Stimulated activated naive CD8-positive, alpha-beta T cell treated with anti-CD3 and anti-CD28 coated beads, Interleukin-15, Interleukin-2, amounts not matched to agents 100 ng/mL and 50 ng/mL, for 24 hours (primary cell): ENCODE measurements around the gene CCNE1.
A peak's percentile ranks its signal among the peaks of the same experiment; 100 is the strongest.

Experiments used
- H3K27ac Mint-ChIP-seq: one replicate; pipeline ENCODE4 v1.8.0; 2021; ENCODE audit warnings: mild to moderate bottlenecking, mixed read lengths
- H3K27me3 Mint-ChIP-seq: one replicate; pipeline ENCODE4 v1.8.0; 2021; ENCODE audit warnings: mixed read lengths
- H3K36me3 Mint-ChIP-seq: one replicate; pipeline ENCODE4 v1.8.0; 2021; ENCODE audit warnings: low read depth, mixed read lengths
- H3K4me1 Mint-ChIP-seq: one replicate; pipeline ENCODE4 v1.8.0; 2021; ENCODE audit warnings: low read depth, mixed read lengths
- H3K4me3 Mint-ChIP-seq: one replicate; pipeline ENCODE4 v1.8.0; 2021; ENCODE audit warnings: mild to moderate bottlenecking, mixed read lengths
- H3K9me3 Mint-ChIP-seq: one replicate; pipeline ENCODE4 v1.8.0; 2021; ENCODE audit warnings: mixed read lengths

CCNE1 gene

DNA sequence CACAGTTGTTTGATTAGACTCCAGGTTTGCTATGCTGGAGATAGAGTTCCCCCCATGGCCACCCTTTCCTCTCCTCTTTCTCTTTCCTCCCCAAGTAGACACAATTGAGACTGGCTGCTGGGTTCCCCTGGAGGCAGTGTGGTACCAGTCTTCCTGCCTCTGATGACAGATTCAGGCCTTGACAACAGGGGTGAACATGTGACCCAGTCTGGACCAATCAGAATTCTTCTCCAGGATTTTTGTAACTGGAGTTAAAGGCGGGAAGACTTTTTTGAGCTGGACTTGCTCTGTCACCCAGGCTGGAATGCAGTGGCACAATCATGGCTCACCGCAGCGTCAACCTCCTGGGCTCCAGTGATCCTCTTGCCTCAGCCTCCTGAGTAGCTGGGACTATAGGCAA, 48.7 kb downstream of the CCNE1 start:
- Mint-ChIP-seq H3K4me1 (no peaks in the 10 kb centered on the region), H3K27me3 (peaks cover 13% of the 10 kb centered on the region), H3K9me3 (no peaks in the 10 kb centered on the region), H3K4me3 (no peak overlapping the region), H3K27ac (no peak overlapping the region), H3K36me3 (no peaks in the 10 kb centered on the region)

DNA sequence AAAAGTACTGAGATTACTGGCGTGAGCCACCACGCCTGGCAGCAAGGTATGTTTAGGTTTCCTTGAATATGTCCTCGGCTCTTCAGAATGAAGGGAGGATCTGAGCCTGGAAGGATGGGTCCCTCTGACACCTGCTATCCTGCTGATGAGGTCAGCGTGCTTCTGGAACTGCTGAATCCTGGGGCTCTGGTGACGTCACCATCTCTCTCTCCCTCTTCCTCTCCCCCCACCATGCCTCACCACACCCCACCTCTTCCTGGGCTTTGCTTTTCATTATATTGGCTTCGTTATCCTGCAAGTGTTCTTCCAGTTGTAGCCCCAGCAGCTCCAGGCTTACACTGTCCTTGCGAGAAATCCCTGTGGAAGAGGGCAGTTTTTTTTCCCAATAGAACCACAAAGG, 49.8 kb downstream of the CCNE1 start:
- Mint-ChIP-seq H3K4me3 (no peak overlapping the region), H3K27ac (no peak overlapping the region), H3K27me3 (peaks cover 13% of the 10 kb centered on the region), H3K9me3 (peaks cover 5% of the 10 kb centered on the region), H3K4me1 (no peaks in the 10 kb centered on the region), H3K36me3 (no peaks in the 10 kb centered on the region)

DNA sequence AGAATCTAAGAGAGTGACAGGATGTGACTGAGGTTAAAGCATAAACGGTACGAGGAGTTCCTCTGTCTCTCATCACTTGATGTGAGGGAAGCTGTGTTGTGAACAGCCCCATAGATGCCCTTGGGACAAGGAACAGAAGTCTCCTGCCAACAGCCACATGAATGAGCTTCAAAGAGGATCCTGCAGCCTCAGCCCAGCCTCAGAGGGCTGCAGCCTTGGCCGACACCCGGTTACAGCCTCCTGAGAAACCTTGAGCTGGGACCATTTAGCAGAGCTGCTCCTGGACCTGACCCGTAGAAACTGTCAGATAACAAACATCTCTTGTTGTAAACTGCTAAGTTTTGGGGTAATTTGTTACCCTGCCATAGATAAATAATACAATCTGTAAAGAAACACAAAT, 54.2 kb downstream of the CCNE1 start:
- H3K27me3 Mint-ChIP-seq, result peaks cover 13% of the 10 kb centered on the region
- H3K9me3 Mint-ChIP-seq, result peaks cover 12% of the 10 kb centered on the region
- H3K36me3 Mint-ChIP-seq, result no peaks in the 10 kb centered on the region
- no peak overlapping the region for H3K27ac Mint-ChIP-seq
- no peaks in the 10 kb centered on the region for H3K4me1 Mint-ChIP-seq
- no peak overlapping the region for H3K4me3 Mint-ChIP-seq

DNA sequence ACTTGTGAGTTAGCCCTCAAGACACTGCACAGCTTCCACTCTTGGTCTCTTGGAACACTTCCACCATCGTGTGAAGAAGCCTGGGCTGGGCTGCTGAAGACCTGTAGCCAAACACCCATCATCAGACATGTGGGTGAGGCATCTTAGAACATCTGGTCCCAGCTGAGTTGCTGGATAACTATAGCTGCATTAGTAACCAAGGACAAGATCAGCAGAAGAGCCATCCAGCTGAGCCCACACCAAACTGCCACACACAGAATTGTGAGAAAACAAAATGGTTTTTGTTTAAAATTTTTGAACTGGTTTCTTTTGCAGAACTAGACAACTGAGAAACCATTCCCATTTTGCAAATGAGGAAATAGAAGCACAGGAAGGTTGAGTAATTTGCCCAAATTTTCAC, 56.2 kb downstream of the CCNE1 start:
- no peak overlapping the region for H3K4me3 Mint-ChIP-seq
- peaks cover 12% of the 10 kb centered on the region for H3K9me3 Mint-ChIP-seq
- no peaks in the 10 kb centered on the region for H3K36me3 Mint-ChIP-seq
- peaks cover 6% of the 10 kb centered on the region for H3K4me1 Mint-ChIP-seq
- H3K27ac Mint-ChIP-seq, result no peak overlapping the region
- peaks cover 18% of the 10 kb centered on the region for H3K27me3 Mint-ChIP-seq

DNA sequence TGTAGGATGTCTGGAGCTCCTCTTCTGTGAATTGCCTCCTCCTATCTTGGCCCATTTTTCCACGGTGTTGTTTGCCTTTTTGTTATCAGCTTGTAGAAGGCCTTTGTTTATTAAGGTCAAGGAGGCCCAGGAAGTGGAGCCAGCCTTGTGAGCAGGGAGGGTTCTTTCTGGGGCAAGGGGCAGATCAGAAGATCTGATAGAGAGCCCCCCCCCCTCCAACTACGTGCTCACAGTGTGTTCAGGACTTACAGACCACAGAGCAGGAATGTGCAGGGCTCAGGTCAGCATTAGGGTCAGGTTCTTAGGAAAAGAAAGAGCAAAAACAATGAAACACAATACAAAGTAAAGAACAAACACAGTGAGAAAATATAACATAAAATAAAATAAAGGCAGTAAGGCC, 59.4 kb downstream of the CCNE1 start:
- Mint-ChIP-seq H3K36me3 (no peaks in the 10 kb centered on the region), H3K27ac (no peak overlapping the region), H3K4me3 (no peak overlapping the region), H3K4me1 (peaks cover 8% of the 10 kb centered on the region), H3K27me3 (peaks cover 18% of the 10 kb centered on the region), H3K9me3 (peaks cover 11% of the 10 kb centered on the region)

DNA sequence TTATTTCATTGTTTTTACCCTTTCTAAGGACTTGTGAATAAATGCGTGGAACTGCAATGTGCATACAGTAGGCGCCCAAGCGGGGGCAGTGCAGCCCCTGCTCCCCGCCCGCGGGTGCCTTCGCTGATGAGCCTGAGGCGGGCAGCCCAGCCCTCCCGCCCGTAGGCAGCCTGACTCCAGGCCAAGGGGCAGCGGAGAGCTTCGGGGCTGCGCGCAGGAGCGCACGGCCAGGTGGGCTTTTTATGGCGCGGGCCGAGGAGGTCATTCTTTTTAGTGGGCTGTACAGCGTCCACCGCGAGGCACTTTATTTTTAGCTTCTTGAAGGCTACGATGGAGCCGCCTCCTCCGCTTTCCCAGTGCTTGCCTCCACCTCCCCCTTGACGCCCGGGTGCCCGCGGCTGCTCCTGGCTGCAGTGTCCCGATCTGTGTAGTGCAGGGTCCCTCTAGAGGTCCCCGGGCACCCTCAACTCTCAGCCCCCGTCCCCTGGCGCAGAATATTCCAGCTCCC, 60.5 kb downstream of the CCNE1 start:
- no peak overlapping the region for H3K27ac Mint-ChIP-seq
- H3K4me3 Mint-ChIP-seq, result no peak overlapping the region
- H3K36me3 Mint-ChIP-seq, result no peaks in the 10 kb centered on the region
- H3K4me1 Mint-ChIP-seq, result peaks cover 8% of the 10 kb centered on the region
- H3K9me3 Mint-ChIP-seq, result peaks cover 5% of the 10 kb centered on the region
- H3K27me3 Mint-ChIP-seq, result peaks cover 21% of the 10 kb centered on the region

DNA sequence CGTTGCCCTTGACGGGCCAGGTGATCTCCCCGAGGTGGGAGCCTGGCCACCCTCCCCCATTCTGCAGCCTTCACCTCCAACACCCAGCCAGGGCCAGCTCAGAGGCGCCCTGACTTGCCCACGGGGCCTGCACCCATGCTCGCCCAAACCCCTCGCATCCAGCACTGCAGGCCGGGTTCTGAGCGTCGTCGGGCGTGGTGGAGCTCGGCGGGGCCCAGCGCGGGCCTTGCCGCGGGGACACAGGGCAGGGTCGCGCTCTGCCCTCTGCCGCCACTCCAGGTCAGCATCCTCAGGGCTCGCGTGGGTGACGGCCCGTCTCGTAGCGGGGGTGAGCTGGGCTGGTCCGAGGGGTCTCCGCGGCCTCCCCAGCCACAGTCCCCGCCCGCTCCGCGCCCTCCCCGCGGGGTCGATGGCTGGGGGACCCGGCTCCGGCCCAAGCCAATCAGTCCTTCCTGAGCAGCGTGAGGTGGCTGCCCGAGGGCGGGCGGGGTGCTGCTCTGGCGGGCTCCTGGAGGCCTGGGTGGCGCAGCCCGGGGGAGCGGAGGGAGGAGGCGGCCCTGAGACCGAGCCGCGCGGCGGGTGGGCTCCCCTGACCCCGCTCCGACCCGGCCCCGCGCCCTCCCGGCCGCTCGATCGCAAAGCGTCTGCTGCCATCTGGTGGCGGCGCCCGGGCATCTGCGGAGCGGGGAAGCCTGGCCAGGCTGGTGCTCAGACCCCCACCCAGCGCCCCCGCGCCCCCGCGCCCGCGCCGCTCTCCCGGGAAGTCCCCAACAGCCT, 61.4 kb downstream of the CCNE1 start:
- peaks cover 8% of the 10 kb centered on the region for H3K4me1 Mint-ChIP-seq
- H3K27me3 Mint-ChIP-seq, result peaks cover 21% of the 10 kb centered on the region
- peak overlapping the region; percentile 36 for H3K27ac Mint-ChIP-seq
- peak overlapping the region; percentile 56 for H3K4me3 Mint-ChIP-seq
- H3K36me3 Mint-ChIP-seq, result no peaks in the 10 kb centered on the region
- H3K9me3 Mint-ChIP-seq, result no peaks in the 10 kb centered on the region
